GM20000 (cell line): ENCODE results near the gene GPX7.
"Not testable (repeated sequence)": the region's sequence is repeated elsewhere in the genome, so short reads cannot be mapped to it uniquely, and the experiment has no call there.

Experiments used
- DNase-seq: peaks from one replicate; pipeline ENCODE4 v3.0.0; 2012; ENCODE audit warnings: low spot score
- CTCF ChIP-seq: IDR thresholded peaks from 2 replicates; pipeline ENCODE4 v1.5.1; 2012; ENCODE audit warnings: mild to moderate bottlenecking, control low read depth; ENCODE audit errors: extremely low read depth, missing control alignments

Gene GPX7

GRCh38 chr1:52574594-52574993, 27.6 kb upstream of the GPX7 start:
- no peak for TF ChIP-seq CTCF
- no peak for DNase-seq

GRCh38 chr1:52576074-52576473, 26.1 kb upstream of the GPX7 start:
- TF ChIP-seq CTCF = no peak
- no peak for DNase-seq

GRCh38 chr1:52578066-52578465, 24.1 kb upstream of the GPX7 start:
- DNase-seq = not testable (repeated sequence)

- TF ChIP-seq CTCF = no peak
- no peak for DNase-seq
Measured at GRCh38 chr1:52579415-52579814, 22.8 kb upstream of the GPX7 start.

- TF ChIP-seq CTCF = no peak
- no peak for DNase-seq
Measured at GRCh38 chr1:52580283-52580682, 21.9 kb upstream of the GPX7 start.

- DNase-seq = no peak
Measured at GRCh38 chr1:52582116-52582696, 20.0 kb upstream of the GPX7 start.

GRCh38 chr1:52585474-52585873, 16.7 kb upstream of the GPX7 start:
- no peak for DNase-seq
- TF ChIP-seq CTCF = no peak

More at GRCh38 chr1:52582116-52582696, 20.0 kb upstream of the GPX7 start:
- TF ChIP-seq CTCF = no peak

GRCh38 chr1:52588027-52588426, 14.1 kb upstream of the GPX7 start:
- DNase-seq = no peak
- no peak for TF ChIP-seq CTCF
